ENCODE data around the gene NRIP2. TPM values are rescaled to one million over a fixed set of nuclear protein-coding genes. Genes with fewer than 3 reads are reported as not detected.
A peak's percentile ranks its signal among the peaks of the same experiment; 100 is the strongest.

The NRIP2 gene
- total RNA-seq, 4 donors from 2014 or later = 0.46 to 4.9 (median 0.93) TPM

DNA sequence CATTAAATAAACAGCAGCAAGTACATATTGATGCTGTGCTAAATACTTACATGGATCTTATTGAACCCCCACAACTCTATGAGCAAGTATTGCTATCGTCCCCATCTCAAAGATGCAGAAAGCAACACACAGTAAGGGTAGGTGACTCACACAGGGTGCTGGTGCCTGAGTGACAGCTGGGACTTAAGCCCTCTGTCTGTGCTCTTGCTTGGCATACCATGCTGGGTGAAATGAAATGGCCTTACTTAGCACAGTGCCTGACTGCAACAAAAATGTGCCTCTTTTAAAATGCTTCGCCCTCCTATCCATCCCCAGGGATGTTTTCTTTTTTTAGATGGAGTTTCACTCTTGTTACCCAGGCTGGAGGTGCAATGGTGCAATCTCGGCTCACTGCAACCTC, 21.2 kb upstream of the NRIP2 start:
- ATAC-seq (ENCODE audit: low FRiP score) (no peak), DNase-seq (ENCODE audit: low spot score) (no peak)
- TF ChIP-seq CTCF (IDR thresholded peaks at IDR 0.05) = no peak

DNA sequence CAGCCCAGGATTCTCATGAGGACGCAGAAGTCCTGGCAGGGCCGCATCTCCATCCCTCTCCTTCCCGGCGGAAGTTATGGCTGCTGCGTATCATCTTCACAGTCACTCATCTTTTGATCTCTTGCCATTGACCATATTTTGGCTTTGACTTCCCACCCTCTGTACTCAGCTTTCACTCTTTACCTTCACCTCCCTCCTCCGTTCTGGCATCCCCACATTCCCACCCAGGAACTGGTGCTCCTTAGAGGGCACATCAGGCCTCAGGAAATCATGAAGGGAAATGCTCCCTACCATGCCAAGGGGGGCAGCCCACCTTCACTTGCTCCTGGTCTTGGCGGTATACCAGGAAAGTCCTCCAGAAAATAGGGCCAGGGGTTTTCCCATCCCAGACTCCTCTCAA, 20.7 kb upstream of the NRIP2 start:
- ATAC-seq (ENCODE audit: low FRiP score) (no peak), DNase-seq (ENCODE audit: low spot score) (no peak)
- TF ChIP-seq CTCF (IDR thresholded peaks at IDR 0.05) = no peak

DNA sequence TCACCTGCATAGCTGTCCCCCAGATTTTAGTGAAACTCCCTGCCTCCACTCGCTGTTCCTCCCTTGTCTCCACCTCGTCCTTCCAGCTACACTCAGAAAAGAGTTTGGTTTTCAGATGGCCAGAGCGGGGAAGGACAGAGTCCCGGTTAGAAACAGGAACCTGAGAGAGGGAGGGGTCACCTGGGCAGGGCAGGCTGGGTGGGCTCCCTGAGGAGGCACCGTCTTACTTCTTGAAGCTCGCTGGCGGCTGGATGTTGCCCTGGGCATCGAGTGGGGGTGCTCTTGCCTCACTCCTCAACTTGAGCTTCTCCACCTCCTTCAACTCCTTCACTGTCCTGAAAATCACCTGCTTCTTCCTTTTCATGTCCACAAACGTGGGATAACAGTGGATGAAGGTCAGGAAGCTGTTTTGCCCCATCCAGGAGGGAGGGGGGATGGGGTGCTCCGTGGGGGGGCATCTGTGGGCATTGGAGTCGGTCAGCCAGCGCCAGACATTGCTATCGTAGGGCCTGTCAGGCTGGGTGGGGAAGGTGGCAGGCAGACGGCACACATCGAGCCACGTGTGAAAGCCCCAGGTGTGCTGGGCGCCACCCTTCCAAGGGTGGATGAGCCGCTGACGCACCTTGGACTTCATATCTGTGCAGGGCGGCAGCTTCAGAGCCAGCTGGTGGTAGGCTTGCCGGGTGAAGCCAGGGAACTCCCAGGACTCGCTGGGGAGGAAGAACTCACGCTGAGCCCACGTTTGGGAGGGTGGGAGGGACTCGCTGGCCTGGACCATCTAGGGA, 20.0 kb upstream of the NRIP2 start:
- TF ChIP-seq CTCF (IDR thresholded peaks at IDR 0.05) = no peak
- no peak for DNase-seq (ENCODE audit: low spot score)
- ATAC-seq (ENCODE audit: low FRiP score) = no peak

GRCh38 chr12:2853626-2854025, 18.8 kb upstream of the NRIP2 start:
- DNase-seq (ENCODE audit: low spot score) (peak; percentile 72), ATAC-seq (ENCODE audit: low FRiP score) (peak; percentile 89)
- TF ChIP-seq CTCF (IDR thresholded peaks at IDR 0.05) = peak in 1 of 3 donors; percentile 6

GRCh38 chr12:2851931-2852330, 17.1 kb upstream of the NRIP2 start:
- no peak for TF ChIP-seq CTCF (IDR thresholded peaks at IDR 0.05)
- no peak for DNase-seq (ENCODE audit: low spot score)
- ATAC-seq (ENCODE audit: low FRiP score) = no peak

DNA sequence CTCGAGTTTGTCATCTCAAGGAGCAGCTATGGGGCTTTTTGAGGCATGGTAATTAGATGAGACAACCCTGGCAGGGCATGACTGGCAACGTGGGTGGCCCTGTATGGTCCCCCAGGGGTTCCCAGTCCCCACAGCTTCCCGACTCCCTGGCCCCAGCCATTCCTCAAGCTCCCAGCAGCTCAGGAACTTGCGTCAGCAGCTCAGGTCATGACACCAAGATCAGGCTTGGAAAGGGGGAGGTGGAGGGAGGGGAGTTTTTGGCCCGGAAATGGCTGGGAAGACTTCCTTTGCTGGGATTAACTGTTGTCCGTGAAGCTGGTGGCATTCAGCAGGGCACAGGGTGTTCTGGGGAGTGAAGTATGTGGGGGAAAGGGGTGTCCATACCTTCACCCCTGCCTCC, 10.4 kb upstream of the NRIP2 start:
- TF ChIP-seq CTCF (IDR thresholded peaks at IDR 0.05) = no peak
- DNase-seq (ENCODE audit: low spot score) (no peak), ATAC-seq (ENCODE audit: low FRiP score) (no peak)

- no peak for TF ChIP-seq CTCF (IDR thresholded peaks at IDR 0.05)
- no peak for DNase-seq (ENCODE audit: low spot score)
- no peak for ATAC-seq (ENCODE audit: low FRiP score)
Measured at GRCh38 chr12:2844786-2845185, 10.0 kb upstream of the NRIP2 start.
